PFSK-1 (cell line): ENCODE results near the gene GRIN2D.

Source experiments
- POLR2AphosphoS5 ChIP-seq: IDR thresholded peaks from 2 replicates; pipeline ENCODE4 v1.6.1; 2012; ENCODE audit warnings: low read depth, mild to moderate bottlenecking, control low read depth, low read length, moderate library complexity
- SIN3A ChIP-seq: IDR thresholded peaks from 2 replicates; pipeline ENCODE4 v1.6.1; 2012; ENCODE audit warnings: mild to moderate bottlenecking, low read length, moderate library complexity, borderline replicate concordance; ENCODE audit not compliant: insufficient read depth

GRCh38 chr19:48401287-48401686, 7.8 kb downstream of the GRIN2D start:
- no peak for TF ChIP-seq SIN3A
- no peak for TF ChIP-seq POLR2AphosphoS5
